Suprapubic skin (tissue), 4 donors: ENCODE measurements around the gene THTPA.

Experiments used
- EP300 ChIP-seq: sonication (generic); formaldehyde crosslinking; IDR thresholded peaks from one replicate; pipeline ENCODE4 v1.6.1; 2017; ENCODE audit warnings: antibody characterized with exemption
- POLR2A ChIP-seq, 2 donors: fragments of 450-650 bp; IDR thresholded peaks; one replicate each; pipeline ENCODE4 v1.6.1; 2017; ENCODE audit warnings: antibody characterized with exemption in 2 of 2, mild to moderate bottlenecking in 2 of 2, moderate library complexity in 2 of 2
- POLR2AphosphoS5 ChIP-seq, 3 donors: sonication (generic); formaldehyde crosslinking; IDR thresholded peaks; one replicate each; pipeline ENCODE4 v1.6.1; 2017; ENCODE audit warnings: antibody characterized with exemption in 3 of 3
- TF ChIP-seq, protein P1 (sequence below), 2 donors: fragments of 200-600 bp in 1 of 2; fragments of 450-650 bp in 1 of 2; sonication (generic) in 1 of 2; IDR thresholded peaks; one replicate each; pipeline ENCODE4 v1.5.1; 2016 to 2019; ENCODE audit warnings: antibody characterized with exemption in 2 of 2, mild to moderate bottlenecking in 1 of 2, moderate library complexity in 1 of 2

DNA sequence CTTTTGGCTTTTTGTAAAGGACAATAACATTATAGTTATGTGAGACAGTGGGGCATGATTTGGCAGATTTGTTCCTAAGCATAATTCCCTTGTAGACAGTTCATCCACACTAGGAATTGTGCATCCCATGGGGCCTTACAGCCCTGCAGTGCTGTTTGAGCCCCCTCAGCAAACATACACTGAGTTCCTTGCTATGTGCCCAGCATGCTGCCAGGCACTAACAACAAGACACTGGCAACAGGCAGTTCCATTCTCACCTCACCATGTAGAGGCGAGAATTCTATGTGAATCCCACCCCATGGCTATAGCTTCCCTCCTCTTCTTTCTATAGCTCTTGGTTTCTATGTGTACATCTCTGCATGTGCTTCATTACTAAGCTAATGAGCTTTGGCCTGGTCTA, 1.9 kb downstream of the THTPA start:
- TF ChIP-seq, protein P1, sequence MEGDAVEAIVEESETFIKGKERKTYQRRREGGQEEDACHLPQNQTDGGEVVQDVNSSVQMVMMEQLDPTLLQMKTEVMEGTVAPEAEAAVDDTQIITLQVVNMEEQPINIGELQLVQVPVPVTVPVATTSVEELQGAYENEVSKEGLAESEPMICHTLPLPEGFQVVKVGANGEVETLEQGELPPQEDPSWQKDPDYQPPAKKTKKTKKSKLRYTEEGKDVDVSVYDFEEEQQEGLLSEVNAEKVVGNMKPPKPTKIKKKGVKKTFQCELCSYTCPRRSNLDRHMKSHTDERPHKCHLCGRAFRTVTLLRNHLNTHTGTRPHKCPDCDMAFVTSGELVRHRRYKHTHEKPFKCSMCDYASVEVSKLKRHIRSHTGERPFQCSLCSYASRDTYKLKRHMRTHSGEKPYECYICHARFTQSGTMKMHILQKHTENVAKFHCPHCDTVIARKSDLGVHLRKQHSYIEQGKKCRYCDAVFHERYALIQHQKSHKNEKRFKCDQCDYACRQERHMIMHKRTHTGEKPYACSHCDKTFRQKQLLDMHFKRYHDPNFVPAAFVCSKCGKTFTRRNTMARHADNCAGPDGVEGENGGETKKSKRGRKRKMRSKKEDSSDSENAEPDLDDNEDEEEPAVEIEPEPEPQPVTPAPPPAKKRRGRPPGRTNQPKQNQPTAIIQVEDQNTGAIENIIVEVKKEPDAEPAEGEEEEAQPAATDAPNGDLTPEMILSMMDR (IDR thresholded peaks at IDR 0.05), result no peak
- TF ChIP-seq POLR2A (IDR thresholded peaks at IDR 0.05), result no peak
- no peak for TF ChIP-seq POLR2AphosphoS5 (IDR thresholded peaks at IDR 0.05)
- TF ChIP-seq EP300, result no peak
